Type B pancreatic cell (in vitro differentiated cells): Measurements from ENCODE around the gene SSNA1. TPM values are rescaled to one million over a fixed set of nuclear protein-coding genes. Genes with fewer than 3 reads are reported as not detected.
A peak's percentile ranks its signal among the peaks of the same experiment; 100 is the strongest.

Experiments used
- DNase-seq: peaks from one replicate; pipeline ENCODE4 v3.0.0; 2021; ENCODE audit warnings: mixed read lengths; ENCODE audit not compliant: unreplicated experiment; ENCODE audit errors: extremely low spot score
- H3K27ac Mint-ChIP-seq: 2 replicates; pipeline ENCODE4 v1.8.0; 2021; ENCODE audit warnings: mild to moderate bottlenecking, mixed read lengths
- H3K27me3 Mint-ChIP-seq: 2 replicates; pipeline ENCODE4 v1.8.0; 2021; ENCODE audit warnings: mixed read lengths
- H3K36me3 Mint-ChIP-seq: 2 replicates; pipeline ENCODE4 v1.8.0; 2021; ENCODE audit warnings: mixed read lengths
- H3K4me1 Mint-ChIP-seq: one replicate; pipeline ENCODE4 v1.8.0; 2021; ENCODE audit warnings: mixed read lengths; ENCODE audit not compliant: unreplicated experiment
- H3K4me3 Mint-ChIP-seq: 2 replicates; pipeline ENCODE4 v1.8.0; 2021; ENCODE audit warnings: mild to moderate bottlenecking, mixed read lengths
- H3K9me3 Mint-ChIP-seq: 2 replicates; pipeline ENCODE4 v1.8.0; 2021; ENCODE audit warnings: mixed read lengths
- CTCF ChIP-seq: fragments of 200-600 bp; sonication (generic); conservative IDR thresholded peaks from 2 replicates; pipeline ENCODE4 v1.5.0; 2021; ENCODE audit warnings: antibody characterized with exemption, mild to moderate bottlenecking
- total RNA-seq: library from RNA; stranded (reverse); gene quantifications from 2 replicates; pipeline ENCODE4 v1.2.1, GENCODE V29; 2021; ENCODE audit warnings: low replicate concordance

SSNA1 gene
- total RNA-seq, 1 donor from 2014 or later = 64.9 TPM

GRCh38 chr9:137173796-137174664 lies 14.4 kb upstream of the SSNA1 start:
- no peak overlapping the region for H3K4me3 Mint-ChIP-seq
- peaks cover 26% of the 10 kb centered on the region for H3K27me3 Mint-ChIP-seq
- no peak for TF ChIP-seq CTCF
- no peak overlapping the region for H3K27ac Mint-ChIP-seq
- H3K4me1 Mint-ChIP-seq = no peaks in the 10 kb centered on the region
- no peak for DNase-seq
- no peaks in the 10 kb centered on the region for H3K9me3 Mint-ChIP-seq
- no peaks in the 10 kb centered on the region for H3K36me3 Mint-ChIP-seq

- peak; percentile 10 for TF ChIP-seq CTCF
- no peak for DNase-seq
- peaks cover 26% of the 10 kb centered on the region for H3K27me3 Mint-ChIP-seq
- no peak overlapping the region for H3K27ac Mint-ChIP-seq
- no peaks in the 10 kb centered on the region for H3K36me3 Mint-ChIP-seq
- H3K4me3 Mint-ChIP-seq = no peak overlapping the region
- no peaks in the 10 kb centered on the region for H3K4me1 Mint-ChIP-seq
- H3K9me3 Mint-ChIP-seq = no peaks in the 10 kb centered on the region
Observed at GRCh38 chr9:137174722-137175293, 13.7 kb upstream of the SSNA1 start.

GRCh38 chr9:137175345-137175961 lies 13.0 kb upstream of the SSNA1 start:
- peaks cover 20% of the 10 kb centered on the region for H3K27me3 Mint-ChIP-seq

GRCh38 chr9:137176302-137177182 lies 11.9 kb upstream of the SSNA1 start:
- Mint-ChIP-seq H3K27ac (no peak overlapping the region), H3K27me3 (peaks cover 14% of the 10 kb centered on the region), H3K36me3 (no peaks in the 10 kb centered on the region), H3K9me3 (no peaks in the 10 kb centered on the region), H3K4me3 (no peak overlapping the region), H3K4me1 (no peaks in the 10 kb centered on the region)
- no peak for DNase-seq
- TF ChIP-seq CTCF = peak; percentile 69

More at GRCh38 chr9:137175345-137175961, 13.0 kb upstream of the SSNA1 start:
- Mint-ChIP-seq H3K4me3 (no peak overlapping the region), H3K9me3 (no peaks in the 10 kb centered on the region), H3K27ac (no peak overlapping the region), H3K4me1 (no peaks in the 10 kb centered on the region), H3K36me3 (no peaks in the 10 kb centered on the region)
- peak; percentile 29 for TF ChIP-seq CTCF
- DNase-seq = no peak
